Lung (tissue), 12 donors: ENCODE measurements around the gene MATN3. TPM values are rescaled to one million over a fixed set of nuclear protein-coding genes. Genes with fewer than 3 reads are reported as not detected.
A peak's percentile ranks its signal among the peaks of the same experiment; 100 is the strongest.
"Not testable (repeated sequence)": the region's sequence is repeated elsewhere in the genome, so short reads cannot be mapped to it uniquely, and the experiment has no call there.

Source experiments
- ATAC-seq: fragments of 200-7000 bp; cut with Tn5 transposase; one replicate; pipeline ENCODE4 v1.9.1; 2020; ENCODE audit warnings: moderate number of reproducible peaks; ENCODE audit not compliant: insufficient read depth, low FRiP score
- DNase-seq, 3 donors: peaks; one replicate each; pipeline ENCODE4 v3.0.0-alpha.2; 2013 to 2017
- H3K27ac ChIP-seq, 2 donors: one replicate each; pipeline ENCODE4 v1.5.1; 2013; ENCODE audit warnings: mild to moderate bottlenecking in 2 of 2, moderate library complexity in 2 of 2, control low read depth in 1 of 2, inconsistent platforms in 1 of 2, low read depth in 1 of 2, low read length in 1 of 2
- H3K27me3 ChIP-seq, 3 donors: one replicate each; pipeline ENCODE4 v1.5.1; 2013; ENCODE audit warnings: low read length in 2 of 3; ENCODE audit not compliant: control insufficient read depth in 3 of 3, insufficient read depth in 3 of 3
- H3K36me3 ChIP-seq, 4 donors: one replicate each; pipeline ENCODE4 v1.5.1; 2013; ENCODE audit warnings: low read length in 4 of 4, mild to moderate bottlenecking in 1 of 4, moderate library complexity in 1 of 4; ENCODE audit not compliant: control insufficient read depth in 4 of 4, insufficient read depth in 4 of 4
- H3K4me1 ChIP-seq, 5 donors: one replicate each; pipeline ENCODE4 v1.5.1; 2013; ENCODE audit warnings: low read length in 5 of 5, mild to moderate bottlenecking in 2 of 5, moderate library complexity in 1 of 5; ENCODE audit not compliant: control insufficient read depth in 5 of 5, insufficient read depth in 5 of 5
- H3K4me3 ChIP-seq: one replicate; pipeline ENCODE4 v1.5.1; 2013; ENCODE audit warnings: mild to moderate bottlenecking, control low read depth, moderate library complexity
- H3K9ac ChIP-seq, 2 donors: one replicate each; pipeline ENCODE4 v1.5.1; 2013; ENCODE audit warnings: low read length in 2 of 2, control low read depth in 1 of 2; ENCODE audit not compliant: insufficient read depth in 1 of 2
- H3K9me3 ChIP-seq, 4 donors: one replicate each; pipeline ENCODE4 v1.5.1; 2013; ENCODE audit warnings: low read length in 3 of 4, mild to moderate bottlenecking in 1 of 4, moderate library complexity in 1 of 4; ENCODE audit not compliant: control insufficient read depth in 4 of 4, insufficient read depth in 3 of 4
- CTCF ChIP-seq: IDR thresholded peaks from 2 replicates; pipeline ENCODE4 v1.5.1; 2012; ENCODE audit warnings: mild to moderate bottlenecking; ENCODE audit errors: control extremely low read depth, extremely low read depth
- WGBS, 2 donors: extraction: QIAGEN DNeasy Blood & Tissue Kit; methylation state at CpG; one replicate each; pipeline ENCODE4 v1.1.7; 2013; 5-methylcytosine and 5-hydroxymethylcytosine counted together
- polyA plus RNA-seq, 2 donors: library from polyadenylated mRNA; stranded (reverse); fragments of 200-250 nt; gene quantifications; one replicate each; pipeline ENCODE4 v1.2.1, GENCODE V29; 2013
- total RNA-seq, 2 donors: library from RNA; depleted of rRNA in 1 of 2; stranded (reverse); fragments of >200 nt in 1 of 2; gene quantifications; one replicate each; pipeline ENCODE4 v1.2.1, GENCODE V29; 2014 to 2021
- donor health status: control.
- donor health status: control.
- donor health status: Bipolar disorder and iron deficiency.
- donor health status: healthy.
- donor health status: DM: yes; HTN: yes; CAD: no.

Gene MATN3
- total and polyA plus RNA-seq, 4 donors, result 2.7 to 3.6 (median 3.0) TPM

- Histone ChIP-seq H3K27me3 (no peaks in the 10 kb centered on the region), H3K9me3 (no peaks in the 10 kb centered on the region), H3K9ac (peak overlapping the region; percentile 97 to 100), H3K27ac (peak overlapping the region in 1 of 2 donors; percentile 24), H3K36me3 (peaks cover 0 to 11% (median 3%) of the 10 kb centered on the region in 4 donors), H3K4me1 (peaks cover 3 to 37% (median 10%) of the 10 kb centered on the region in 5 donors), H3K4me3 (no peak overlapping the region)
- no peak for TF ChIP-seq CTCF
- DNase-seq, result peak in 2 of 3 donors; percentile 52 to 55
- no peak for ATAC-seq
- 41 to 47% methylated on average over 6 of the region's 6 CpGs for WGBS, 2 donors
Observed at GRCh38 chr2:20048488-20049448, 36.3 kb upstream of the MATN3 start.

GRCh38 chr2:20045712-20046292 is 33.3 kb upstream of the MATN3 start:
- not testable (repeated sequence) for H3K27ac ChIP-seq, H3K4me3 ChIP-seq, H3K27me3 ChIP-seq, ATAC-seq, H3K9me3 ChIP-seq, H3K36me3 ChIP-seq, DNase-seq, H3K9ac ChIP-seq
- peaks cover 4 to 40% (median 9%) of the 10 kb centered on the region in 5 donors for H3K4me1 ChIP-seq
- 75 to 77% methylated on average over 4 of the region's 4 CpGs for WGBS, 2 donors

GRCh38 chr2:20044778-20045177 is 32.3 kb upstream of the MATN3 start:
- Histone ChIP-seq H3K9me3 (no peaks in the 10 kb centered on the region), H3K27me3 (no peaks in the 10 kb centered on the region), H3K27ac (no peak overlapping the region), H3K36me3 (peaks cover 3 to 18% (median 6%) of the 10 kb centered on the region in 4 donors), H3K9ac (no peak overlapping the region), H3K4me1 (peaks cover 4 to 46% (median 9%) of the 10 kb centered on the region in 5 donors), H3K4me3 (no peak overlapping the region)
- ATAC-seq, result no peak
- 89 to 95% methylated on average over 4 of the region's 4 CpGs for WGBS, 2 donors
- DNase-seq, result no peak
- TF ChIP-seq CTCF, result no peak

- H3K9ac ChIP-seq, result no peak overlapping the region
- ATAC-seq (no peak), DNase-seq (peak in 1 of 3 donors; percentile 12)
- peak overlapping the region in 1 of 2 donors; percentile 21 for H3K27ac ChIP-seq
- TF ChIP-seq CTCF, result no peak
- no peaks in the 10 kb centered on the region for H3K27me3 ChIP-seq
- WGBS, 2 donors, result 38 to 47% methylated on average over 2 of the region's 2 CpGs
- peaks cover 0 to 33% (median 9%) of the 10 kb centered on the region in 5 donors for H3K4me1 ChIP-seq
- H3K36me3 ChIP-seq, result peaks cover 5 to 28% (median 16%) of the 10 kb centered on the region in 4 donors
- no peak overlapping the region for H3K4me3 ChIP-seq
- no peaks in the 10 kb centered on the region for H3K9me3 ChIP-seq
Observed at GRCh38 chr2:20042531-20042930, 30.1 kb upstream of the MATN3 start.
